A673 (cell line): Measurements from ENCODE around the gene ZFYVE28. TPM values are rescaled to one million over a fixed set of nuclear protein-coding genes. Genes with fewer than 3 reads are reported as not detected.
"Not testable (repeated sequence)": the region's sequence is repeated elsewhere in the genome, so short reads cannot be mapped to it uniquely, and the experiment has no call there.

Experiments used
- BruUV-seq: library from RNA; stranded (reverse); fragments of 400-500 nt; replicated peaks from 2 replicates; lab custom pipeline; 2021; lab: Mats Ljungman, UMichigan
- CTCF ChIA-PET: fragments of 300-600 bp; sonication (Branson Sonifier 250); formaldehyde crosslinking; loops from one replicate; lab custom pipeline; 2022; ENCODE audit warnings: antibody characterized with exemption; lab: Charles Lee
- POLR2A ChIA-PET: fragments of 300-600 bp; sonication (Branson Sonifier 250); formaldehyde crosslinking; loops from one replicate; lab custom pipeline; 2022; ENCODE audit warnings: antibody characterized with exemption; ENCODE audit not compliant: low non-redundant PET; lab: Charles Lee
- DNase-seq: peaks from one replicate; pipeline ENCODE4 v3.0.0-alpha.2; 2015; ENCODE audit warnings: low spot score
- H3K27ac ChIP-seq: fragments of 200-600 bp; sonication (generic); 2 replicates; pipeline ENCODE4 v1.5.1; 2016; ENCODE audit warnings: mixed run types, low read depth, mild to moderate bottlenecking, mixed read lengths, antibody characterized with exemption, low read length; ENCODE audit not compliant: poor library complexity, severe bottlenecking
- H3K27me3 ChIP-seq: fragments of 200-600 bp; sonication (generic); replicated peaks from 2 replicates; pipeline ENCODE4 v1.6.1; 2017; ENCODE audit warnings: mixed run types, low read depth, mild to moderate bottlenecking, mixed read lengths, antibody characterized with exemption, low read length; ENCODE audit not compliant: insufficient read depth, poor library complexity
- H3K36me3 ChIP-seq: fragments of 200-600 bp; sonication (generic); 2 replicates; pipeline ENCODE4 v1.6.1; 2016; ENCODE audit warnings: mixed run types, mild to moderate bottlenecking, mixed read lengths, antibody characterized with exemption, low read length; ENCODE audit not compliant: insufficient read depth, poor library complexity, severe bottlenecking
- H3K4me1 ChIP-seq: fragments of 200-600 bp; sonication (generic); 2 replicates; pipeline ENCODE4 v1.6.1; 2017; ENCODE audit warnings: mixed run types, mild to moderate bottlenecking, mixed read lengths, antibody characterized with exemption, low read length; ENCODE audit not compliant: insufficient read depth, poor library complexity, severe bottlenecking
- H3K4me3 ChIP-seq: fragments of 200-600 bp; sonication (generic); 2 replicates; pipeline ENCODE4 v1.5.1; 2016; ENCODE audit warnings: low read depth, mixed run types, mild to moderate bottlenecking, mixed read lengths, low read length; ENCODE audit not compliant: poor library complexity, severe bottlenecking
- H3K9me3 ChIP-seq: fragments of 200-600 bp; sonication (generic); 2 replicates; pipeline ENCODE4 v1.6.1; 2016; ENCODE audit warnings: mixed run types, low read depth, mild to moderate bottlenecking, mixed read lengths, antibody characterized with exemption, low read length; ENCODE audit not compliant: poor library complexity, severe bottlenecking
- EZH2 ChIP-seq: fragments of 200-600 bp; sonication (generic); IDR thresholded peaks from 2 replicates; pipeline ENCODE4 v1.6.1; 2017; ENCODE audit warnings: borderline replicate concordance, low read depth, mild to moderate bottlenecking, mixed read lengths, antibody characterized with exemption, low read length; ENCODE audit not compliant: poor library complexity, severe bottlenecking
- intact Hi-C: fragments of 100-400 bp; cut with micrococcal nuclease; formaldehyde crosslinking; loops from one replicate; pipeline ENCODE4 v1.10.0; 2022; ENCODE audit not compliant: unreplicated experiment
- total RNA-seq: library from RNA; stranded (reverse); gene quantifications from 2 replicates; pipeline ENCODE4 v1.2.3, GENCODE V29; 2021
- TF ChIP-seq, protein P1 (sequence below): fragments of 300-800, 200-600 bp; sonication (generic); conservative IDR thresholded peaks from 2 replicates; pipeline ENCODE4 v1.5.1; 2017; ENCODE audit warnings: low read depth, mild to moderate bottlenecking, antibody characterized with exemption, low read length, moderate library complexity, mixed read lengths

The ZFYVE28 gene
- total RNA-seq, 1 experiment from 2014 or later, result 8.6 TPM

- CTCF ChIA-PET, H3K4me3 ChIP-seq, H3K36me3 ChIP-seq, DNase-seq, H3K27me3 ChIP-seq, intact Hi-C loops, H3K9me3 ChIP-seq, POLR2A ChIA-PET, BruUV-seq, H3K4me1 ChIP-seq, H3K27ac ChIP-seq: not testable (repeated sequence)
Measured at GRCh38 chr4:2380589-2380988, 37.9 kb downstream of the ZFYVE28 start.

DNA sequence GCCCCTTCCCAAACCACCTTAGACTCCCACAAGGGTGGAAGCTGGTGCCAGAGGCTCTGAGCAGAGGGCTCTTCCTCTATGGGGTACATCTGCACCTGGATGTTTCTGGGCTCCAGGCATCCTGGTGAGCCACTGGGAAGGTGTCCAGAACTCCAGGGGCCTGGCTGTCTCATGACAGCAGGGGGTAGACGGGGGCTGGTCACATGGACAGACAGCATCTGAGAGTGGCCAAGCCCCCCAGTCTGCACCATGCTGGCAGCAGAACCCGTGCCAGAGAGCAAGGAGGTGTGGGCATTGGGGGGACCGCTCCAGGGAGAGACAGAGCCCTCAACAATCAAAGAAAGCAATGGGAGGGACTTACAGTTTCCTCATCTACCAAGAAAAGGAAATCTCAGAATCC, 39.5 kb downstream of the ZFYVE28 start:
- ChIA-PET POLR2A (no interaction called here), CTCF (no interaction called here)
- DNase-seq, result no peak
- H3K4me1 ChIP-seq, result no peaks in the 10 kb centered on the region
- no peak overlapping the region for H3K4me3 ChIP-seq
- TF ChIP-seq, protein P1, sequence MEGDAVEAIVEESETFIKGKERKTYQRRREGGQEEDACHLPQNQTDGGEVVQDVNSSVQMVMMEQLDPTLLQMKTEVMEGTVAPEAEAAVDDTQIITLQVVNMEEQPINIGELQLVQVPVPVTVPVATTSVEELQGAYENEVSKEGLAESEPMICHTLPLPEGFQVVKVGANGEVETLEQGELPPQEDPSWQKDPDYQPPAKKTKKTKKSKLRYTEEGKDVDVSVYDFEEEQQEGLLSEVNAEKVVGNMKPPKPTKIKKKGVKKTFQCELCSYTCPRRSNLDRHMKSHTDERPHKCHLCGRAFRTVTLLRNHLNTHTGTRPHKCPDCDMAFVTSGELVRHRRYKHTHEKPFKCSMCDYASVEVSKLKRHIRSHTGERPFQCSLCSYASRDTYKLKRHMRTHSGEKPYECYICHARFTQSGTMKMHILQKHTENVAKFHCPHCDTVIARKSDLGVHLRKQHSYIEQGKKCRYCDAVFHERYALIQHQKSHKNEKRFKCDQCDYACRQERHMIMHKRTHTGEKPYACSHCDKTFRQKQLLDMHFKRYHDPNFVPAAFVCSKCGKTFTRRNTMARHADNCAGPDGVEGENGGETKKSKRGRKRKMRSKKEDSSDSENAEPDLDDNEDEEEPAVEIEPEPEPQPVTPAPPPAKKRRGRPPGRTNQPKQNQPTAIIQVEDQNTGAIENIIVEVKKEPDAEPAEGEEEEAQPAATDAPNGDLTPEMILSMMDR, result no peak
- TF ChIP-seq EZH2, result no peak
- intact Hi-C loops, result no loop called here
- no peak overlapping the region for H3K27ac ChIP-seq
- no TSS peak for BruUV-seq
- no peaks in the 10 kb centered on the region for H3K36me3 ChIP-seq
- no peaks in the 10 kb centered on the region for H3K9me3 ChIP-seq
- no peaks in the 10 kb centered on the region for H3K27me3 ChIP-seq

GRCh38 chr4:2378401-2378800, 40.0 kb downstream of the ZFYVE28 start:
- CTCF ChIA-PET, result no interaction called here
- intact Hi-C loops, result no loop called here
- BruUV-seq, result no TSS peak

GRCh38 chr4:2377241-2377640, 41.2 kb downstream of the ZFYVE28 start:
- ChIA-PET CTCF (no interaction called here), POLR2A (no interaction called here)
- Histone ChIP-seq H3K27ac (no peak overlapping the region), H3K36me3 (no peaks in the 10 kb centered on the region), H3K27me3 (no peaks in the 10 kb centered on the region), H3K4me3 (no peak overlapping the region), H3K9me3 (no peaks in the 10 kb centered on the region), H3K4me1 (no peaks in the 10 kb centered on the region)
- DNase-seq, result no peak
- BruUV-seq, result no TSS peak
- TF ChIP-seq EZH2, result no peak
- TF ChIP-seq, protein P1, result no peak
- intact Hi-C loops, result no loop called here

More at GRCh38 chr4:2378401-2378800, 40.0 kb downstream of the ZFYVE28 start:
- Histone ChIP-seq H3K36me3 (no peaks in the 10 kb centered on the region), H3K27ac (no peak overlapping the region), H3K4me1 (no peaks in the 10 kb centered on the region), H3K27me3 (no peaks in the 10 kb centered on the region), H3K9me3 (no peaks in the 10 kb centered on the region), H3K4me3 (no peak overlapping the region)
- TF ChIP-seq EZH2, result no peak
- TF ChIP-seq, protein P1, result no peak
- POLR2A ChIA-PET, result no interaction called here
- no peak for DNase-seq
